Measurements from ENCODE around the gene THAP4.

The THAP4 gene

DNA sequence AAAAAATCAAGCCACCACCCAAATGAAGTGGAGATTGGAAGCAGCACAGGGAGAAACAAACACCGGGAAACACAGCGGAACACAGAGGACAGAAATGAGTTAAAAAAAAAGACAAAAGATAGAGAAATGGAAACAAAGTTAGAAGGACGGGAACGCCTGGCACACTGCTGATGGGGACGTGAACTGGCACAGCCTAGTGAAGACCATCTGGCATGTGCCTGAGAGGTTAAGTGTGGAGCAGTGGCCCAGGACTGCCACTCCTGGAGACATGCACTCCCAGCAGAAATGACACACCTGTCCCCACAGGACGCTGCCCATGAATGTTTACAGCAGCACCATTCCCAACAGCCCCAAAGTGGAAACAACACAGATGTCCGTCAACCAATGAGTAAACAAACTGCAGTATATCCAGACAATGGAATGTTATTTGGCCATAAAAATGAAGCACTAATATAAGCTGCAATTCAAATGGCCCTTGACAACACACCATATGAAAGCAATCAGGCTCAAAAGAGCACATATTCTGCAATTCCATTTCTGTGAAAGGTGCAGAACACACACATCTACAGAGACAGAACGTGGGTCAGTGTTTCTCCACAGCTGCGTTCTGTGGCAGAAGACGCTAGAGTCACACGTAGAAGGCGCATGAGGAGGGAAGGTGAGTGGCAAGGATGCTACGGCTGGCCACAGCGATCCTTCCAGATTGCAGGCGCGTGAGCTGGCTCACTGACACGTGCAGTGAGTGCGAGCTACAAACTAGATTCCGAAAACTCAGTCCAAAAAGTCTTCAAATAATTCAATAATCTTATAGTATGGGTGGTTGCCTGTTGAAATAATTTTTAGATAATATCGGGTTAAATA lies 24.6 kb downstream of the THAP4 start:
- Mint-ChIP-seq H3K36me3 (peaks cover 13% of the 10 kb centered on the region), H3K4me3 (no peak overlapping the region), H3K9me3 (no peaks in the 10 kb centered on the region), H3K27ac (peak overlapping the region; percentile 1), H3K4me1 (peaks cover 38% of the 10 kb centered on the region)
- no peak for DNase-seq (ENCODE audit: low spot score in 2 of 2)
- no peak for ATAC-seq

DNA sequence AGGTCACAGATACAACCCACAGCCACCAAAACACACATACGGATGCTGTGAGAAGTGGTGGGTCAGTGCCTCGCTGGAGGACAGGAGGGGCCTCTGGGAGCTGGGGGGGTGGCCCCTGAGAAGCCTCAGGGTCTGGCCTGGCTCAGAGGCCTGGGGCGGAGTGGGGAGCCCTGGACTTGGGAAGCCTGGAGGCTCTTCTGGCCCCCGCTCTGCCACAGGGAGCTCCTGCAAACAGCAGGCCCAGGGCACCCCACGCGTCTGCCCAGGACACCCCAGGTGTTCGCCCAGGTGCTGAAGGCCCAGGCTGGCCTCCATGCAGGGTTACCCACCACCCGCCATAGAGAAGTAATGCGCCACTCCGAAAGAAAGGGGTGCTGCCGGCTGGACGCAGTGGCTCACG lies 25.9 kb downstream of the THAP4 start:
- Mint-ChIP-seq H3K36me3 (peaks cover 20% of the 10 kb centered on the region), H3K4me1 (peaks cover 31% of the 10 kb centered on the region), H3K27ac (peak overlapping the region; percentile 93), H3K4me3 (peak overlapping the region; percentile 65), H3K9me3 (no peaks in the 10 kb centered on the region)
- ATAC-seq (no peak), DNase-seq (ENCODE audit: low spot score in 2 of 2) (no peak)

DNA sequence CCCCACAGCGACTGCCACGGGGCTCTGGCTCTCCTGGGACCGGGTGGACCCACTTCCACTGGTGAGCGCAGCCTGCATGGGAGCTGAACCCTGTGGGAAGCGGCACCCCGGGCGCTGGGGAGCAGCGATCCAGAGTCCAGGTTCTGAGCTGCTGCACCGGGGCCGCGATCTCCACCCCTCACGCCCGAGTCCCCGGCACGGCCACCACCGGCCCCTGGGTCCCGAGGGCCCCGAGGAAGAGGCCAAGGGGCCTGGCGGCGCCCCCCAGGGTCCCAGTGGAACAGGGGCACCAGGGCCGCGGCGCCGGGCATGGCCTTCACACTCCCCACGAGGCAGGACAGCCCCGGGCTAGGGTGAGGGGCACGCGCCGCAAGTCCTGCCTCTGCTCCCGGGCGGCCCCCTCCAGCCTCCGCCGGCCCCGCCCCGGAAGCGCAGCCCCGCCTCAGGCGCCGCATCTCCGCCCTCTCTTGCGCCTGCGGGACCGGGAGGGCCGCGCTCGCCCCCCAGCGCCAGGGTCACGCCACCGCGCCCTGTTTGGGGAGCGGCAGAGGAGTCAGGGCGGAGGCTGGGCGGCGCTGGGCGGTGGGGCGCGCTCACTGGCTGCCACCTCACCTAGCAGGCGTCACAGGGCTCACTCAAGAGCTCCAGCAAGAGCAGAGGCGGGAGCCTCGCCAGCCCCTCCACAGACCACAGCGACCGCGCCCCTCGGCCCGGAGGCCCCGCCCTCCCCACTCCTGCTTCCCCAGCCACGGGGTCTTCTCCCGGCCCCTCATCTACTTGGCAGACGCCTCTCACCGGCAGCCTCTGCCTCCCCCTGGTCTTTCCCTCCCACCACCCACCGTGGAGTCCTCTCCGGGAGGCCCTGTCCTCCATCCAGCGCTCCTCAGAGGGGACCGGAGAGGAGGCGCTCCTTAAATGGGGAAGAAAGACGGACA lies 26.8 kb downstream of the THAP4 start:
- Mint-ChIP-seq H3K9me3 (no peaks in the 10 kb centered on the region), H3K27ac (peak overlapping the region; percentile 93), H3K4me3 (peak overlapping the region; percentile 65), H3K4me1 (peaks cover 25% of the 10 kb centered on the region), H3K36me3 (peaks cover 27% of the 10 kb centered on the region)
- ATAC-seq (peak; percentile 99), DNase-seq (ENCODE audit: low spot score in 2 of 2) (peak; percentile 89 to 93)

DNA sequence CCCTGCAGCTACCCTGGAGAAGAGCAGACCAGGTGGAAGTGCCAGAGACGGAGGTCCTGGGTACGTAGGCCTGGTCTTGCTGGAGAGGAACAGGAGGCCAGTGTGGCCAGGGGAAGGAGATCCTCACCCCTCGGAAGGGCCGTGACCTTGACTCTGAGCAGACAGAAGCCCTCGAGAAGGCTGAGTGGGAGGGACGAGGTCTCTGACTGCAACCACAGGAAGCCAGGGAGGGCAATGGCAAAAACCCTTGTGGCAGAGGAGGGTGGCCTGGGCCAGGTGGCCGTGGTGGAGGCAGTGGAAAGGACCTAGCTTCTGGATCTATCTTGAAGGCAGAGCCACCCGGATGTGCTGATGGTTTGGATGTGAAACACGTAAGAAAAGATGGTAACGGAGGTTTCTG lies 28.1 kb downstream of the THAP4 start:
- H3K36me3 Mint-ChIP-seq, result peaks cover 37% of the 10 kb centered on the region
- ATAC-seq, result no peak
- no peaks in the 10 kb centered on the region for H3K9me3 Mint-ChIP-seq
- peak overlapping the region; percentile 51 for H3K27ac Mint-ChIP-seq
- peaks cover 25% of the 10 kb centered on the region for H3K4me1 Mint-ChIP-seq
- peak overlapping the region; percentile 65 for H3K4me3 Mint-ChIP-seq
- DNase-seq (ENCODE audit: low spot score in 2 of 2), result no peak

DNA sequence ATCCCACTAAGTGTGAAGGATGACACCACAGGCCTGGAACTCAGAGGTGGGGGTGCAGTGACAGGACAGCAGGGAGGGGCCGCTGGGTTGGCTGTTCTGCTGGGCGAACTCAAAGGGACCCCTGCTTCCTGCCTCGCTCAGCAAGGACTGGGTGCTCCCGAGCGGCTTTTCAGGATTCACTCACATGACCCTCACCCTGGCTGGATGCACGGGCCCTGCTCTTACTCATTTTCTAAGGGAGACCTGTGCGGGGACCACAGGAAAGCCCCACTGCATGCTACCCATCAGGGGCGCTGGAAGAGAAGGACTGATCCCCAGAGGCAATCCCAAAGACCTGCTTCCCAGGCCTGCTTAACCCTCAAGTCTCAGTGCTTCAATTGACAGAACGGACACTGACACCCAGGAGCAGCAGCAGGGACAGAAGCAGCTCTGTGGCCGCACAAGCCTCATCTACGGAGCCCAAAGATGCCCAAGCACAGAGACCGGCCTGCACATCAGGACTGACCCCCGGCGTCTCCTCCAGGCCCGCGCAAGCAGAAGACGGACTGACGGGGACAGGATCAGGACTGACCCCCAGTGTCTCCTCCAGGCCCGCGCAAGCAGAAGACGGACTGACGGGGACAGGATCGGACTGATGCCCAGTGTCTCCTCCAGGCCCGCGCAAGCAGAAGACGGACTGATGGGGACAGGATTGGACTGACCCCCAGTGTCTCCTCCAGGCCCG lies 29.6 kb downstream of the THAP4 start:
- H3K27ac Mint-ChIP-seq, result no peak overlapping the region
- H3K4me1 Mint-ChIP-seq, result peaks cover 25% of the 10 kb centered on the region
- no peak overlapping the region for H3K4me3 Mint-ChIP-seq
- DNase-seq (ENCODE audit: low spot score in 2 of 2), result no peak
- ATAC-seq, result no peak
- peaks cover 41% of the 10 kb centered on the region for H3K36me3 Mint-ChIP-seq
- H3K9me3 Mint-ChIP-seq, result no peaks in the 10 kb centered on the region

DNA sequence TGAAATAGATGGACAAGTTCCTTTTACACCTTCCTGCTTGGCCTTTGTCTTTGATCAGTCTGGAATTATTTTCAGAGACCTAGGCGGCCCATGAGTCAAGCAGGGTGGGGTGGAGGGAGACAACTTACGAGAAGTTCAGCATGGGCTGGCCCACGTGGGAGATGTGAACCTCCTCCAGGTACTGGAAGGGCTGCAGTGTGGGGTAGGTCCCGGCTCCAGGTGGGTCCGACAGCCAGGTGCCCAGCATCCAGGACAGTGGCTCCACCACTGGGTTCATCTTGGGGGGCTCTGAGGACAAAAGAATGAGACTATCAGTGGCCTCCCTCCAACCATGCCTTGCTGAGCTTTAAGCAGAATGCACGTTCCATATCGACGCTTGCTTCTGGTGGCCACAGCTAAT lies 30.8 kb downstream of the THAP4 start:
- H3K9me3 Mint-ChIP-seq, result no peaks in the 10 kb centered on the region
- no peak for ATAC-seq

DNA sequence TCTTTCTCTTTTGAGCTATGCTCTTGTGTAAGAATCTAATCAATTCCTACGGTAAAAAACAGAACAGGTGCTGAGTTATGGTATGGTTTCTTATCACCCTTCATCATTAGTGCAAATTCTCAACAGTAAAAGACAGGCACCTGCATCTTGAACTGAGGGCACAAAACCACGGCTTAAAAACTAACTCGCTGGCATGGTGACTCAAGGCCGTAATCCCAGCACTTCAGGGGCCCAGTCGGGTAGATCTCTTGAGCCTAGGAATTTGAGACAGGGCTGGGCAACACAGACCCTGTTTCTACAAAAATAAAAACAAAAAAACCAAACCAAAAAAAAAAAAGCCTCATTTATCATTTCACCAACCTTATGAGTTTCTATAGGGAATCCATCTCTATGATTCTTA lies 33.3 kb downstream of the THAP4 start:
- H3K9me3 Mint-ChIP-seq, result no peaks in the 10 kb centered on the region
- DNase-seq (ENCODE audit: low spot score in 2 of 2) (no peak), ATAC-seq (no peak)
- H3K4me3 Mint-ChIP-seq, result no peak overlapping the region
- H3K4me1 Mint-ChIP-seq, result peaks cover 5% of the 10 kb centered on the region
- no peak overlapping the region for H3K27ac Mint-ChIP-seq
- H3K36me3 Mint-ChIP-seq, result peaks cover 77% of the 10 kb centered on the region

More for the DNA sequence above, 30.8 kb downstream of the THAP4 start:
- Mint-ChIP-seq H3K36me3 (peaks cover 52% of the 10 kb centered on the region), H3K4me3 (no peak overlapping the region), H3K27ac (no peak overlapping the region), H3K4me1 (peaks cover 19% of the 10 kb centered on the region)
- DNase-seq (ENCODE audit: low spot score in 2 of 2), result no peak

DNA sequence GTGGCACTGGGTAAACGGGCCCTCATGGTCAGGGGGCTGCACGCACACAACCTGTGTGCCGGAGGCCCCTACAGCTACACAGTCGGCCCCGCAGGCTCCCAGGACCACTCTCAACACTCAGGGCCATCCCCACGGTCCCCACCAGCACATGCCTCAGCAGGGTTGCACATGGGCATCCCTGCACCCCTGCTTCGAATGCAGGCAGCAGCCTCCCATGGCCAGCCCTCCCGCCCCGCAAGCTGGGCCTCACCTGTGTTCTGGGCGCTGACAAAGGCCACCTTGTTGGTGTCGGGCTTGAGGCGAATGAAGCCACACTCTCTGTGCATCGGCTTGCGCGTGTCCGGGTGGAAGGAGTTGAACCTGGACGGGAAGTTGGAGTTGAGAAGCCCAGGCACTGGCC lies 34.2 kb downstream of the THAP4 start:
- peaks cover 87% of the 10 kb centered on the region for H3K36me3 Mint-ChIP-seq

DNA sequence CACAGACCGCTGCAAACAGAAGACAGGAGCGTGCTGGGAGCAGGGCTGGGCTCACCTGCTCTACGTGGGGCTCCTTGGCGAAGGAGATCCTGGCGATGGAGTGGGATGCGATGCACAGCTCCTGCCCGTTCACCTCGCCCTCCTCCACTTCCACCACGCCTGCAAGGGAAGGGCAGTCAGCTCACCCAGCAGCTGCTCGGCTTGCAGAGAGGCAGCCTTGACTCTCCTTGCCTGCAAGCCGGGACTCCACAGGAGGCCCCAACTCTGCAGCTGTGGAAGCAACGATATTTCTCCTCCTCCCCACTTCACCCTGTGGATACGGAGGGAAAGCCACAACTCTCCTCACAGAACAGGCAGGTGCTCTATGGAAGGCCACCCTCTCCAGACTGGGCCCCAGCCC lies 35.1 kb downstream of the THAP4 start:
- ATAC-seq, result no peak
- no peak overlapping the region for H3K4me3 Mint-ChIP-seq
- no peak overlapping the region for H3K27ac Mint-ChIP-seq
- H3K9me3 Mint-ChIP-seq, result no peaks in the 10 kb centered on the region
- H3K36me3 Mint-ChIP-seq, result peaks cover 93% of the 10 kb centered on the region
- DNase-seq (ENCODE audit: low spot score in 2 of 2), result no peak
- peaks cover 5% of the 10 kb centered on the region for H3K4me1 Mint-ChIP-seq

More for the DNA sequence above, 34.2 kb downstream of the THAP4 start:
- Mint-ChIP-seq H3K27ac (no peak overlapping the region), H3K4me1 (peaks cover under 1% of the 10 kb centered on the region), H3K4me3 (no peak overlapping the region), H3K9me3 (no peaks in the 10 kb centered on the region)
- ATAC-seq (no peak), DNase-seq (ENCODE audit: low spot score in 2 of 2) (no peak)

DNA sequence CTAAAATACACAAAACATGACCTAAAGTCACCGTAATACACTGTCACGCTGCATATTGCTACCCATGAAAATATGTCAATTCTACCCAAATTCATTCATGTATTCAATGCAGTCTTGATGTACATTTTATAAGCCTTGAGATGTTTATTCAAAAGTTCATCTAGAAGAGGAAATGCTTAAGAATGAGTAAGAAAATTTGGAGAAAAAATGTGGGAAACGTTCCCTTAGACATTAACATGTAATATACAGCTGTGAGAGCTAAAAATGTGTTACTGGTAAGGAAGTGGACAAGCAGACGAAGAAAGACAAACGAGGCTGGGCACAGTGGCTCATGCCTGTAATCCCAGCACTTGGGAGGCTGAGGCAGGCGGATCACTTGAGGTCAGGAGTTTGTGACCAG lies 37.3 kb downstream of the THAP4 start:
- no peak overlapping the region for H3K27ac Mint-ChIP-seq
- no peak for ATAC-seq
- peaks cover 95% of the 10 kb centered on the region for H3K36me3 Mint-ChIP-seq

DNA sequence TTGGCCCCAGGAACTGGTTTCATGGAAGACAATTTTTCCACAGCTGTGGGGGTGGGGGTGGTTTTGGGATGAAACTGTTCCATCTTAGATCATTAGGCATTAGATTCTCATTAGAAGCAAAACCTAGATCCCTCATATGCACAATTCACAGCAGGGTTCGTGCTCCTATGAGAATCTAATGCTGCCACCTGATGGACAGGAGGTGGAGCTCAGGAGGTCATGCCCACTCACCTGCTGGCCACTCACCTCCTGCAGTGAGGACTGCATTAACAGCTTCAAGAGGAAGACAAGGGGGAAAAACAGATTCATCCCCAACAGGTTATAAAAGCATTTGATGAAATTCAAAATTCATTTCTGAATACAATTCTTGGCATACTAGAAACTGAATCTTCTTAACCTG lies 38.5 kb downstream of the THAP4 start:
- DNase-seq (ENCODE audit: low spot score in 2 of 2) (no peak), ATAC-seq (no peak)

More for the DNA sequence above, 37.3 kb downstream of the THAP4 start:
- Mint-ChIP-seq H3K4me1 (peaks cover 5% of the 10 kb centered on the region), H3K4me3 (no peak overlapping the region), H3K9me3 (no peaks in the 10 kb centered on the region)
- no peak for DNase-seq (ENCODE audit: low spot score in 2 of 2)

DNA sequence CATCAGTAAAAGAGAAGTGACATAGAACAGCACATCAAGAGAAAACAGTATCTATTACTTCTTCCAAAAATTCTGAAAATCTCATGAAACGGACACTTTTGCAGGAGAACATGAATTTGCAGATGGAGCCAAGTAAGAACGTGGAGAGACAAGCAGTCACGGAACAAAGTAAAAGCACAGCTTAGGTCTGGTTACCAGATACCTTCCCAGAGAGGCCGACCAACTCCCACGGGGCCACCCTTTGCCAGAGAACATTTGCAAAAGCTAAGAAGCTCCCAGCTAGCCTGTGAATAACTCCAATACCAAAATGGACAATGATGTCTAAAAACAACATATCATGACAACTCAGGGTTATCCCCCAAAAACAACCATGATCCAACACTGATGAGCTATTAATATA lies 38.9 kb downstream of the THAP4 start:
- Mint-ChIP-seq H3K27ac (no peak overlapping the region), H3K36me3 (peaks cover 86% of the 10 kb centered on the region), H3K4me3 (no peak overlapping the region), H3K4me1 (peaks cover 5% of the 10 kb centered on the region), H3K9me3 (no peaks in the 10 kb centered on the region)
- ATAC-seq (no peak), DNase-seq (ENCODE audit: low spot score in 2 of 2) (no peak)

More for the DNA sequence above, 38.5 kb downstream of the THAP4 start:
- Mint-ChIP-seq H3K9me3 (no peaks in the 10 kb centered on the region), H3K4me1 (peaks cover 5% of the 10 kb centered on the region), H3K36me3 (peaks cover 90% of the 10 kb centered on the region), H3K4me3 (no peak overlapping the region), H3K27ac (no peak overlapping the region)

DNA sequence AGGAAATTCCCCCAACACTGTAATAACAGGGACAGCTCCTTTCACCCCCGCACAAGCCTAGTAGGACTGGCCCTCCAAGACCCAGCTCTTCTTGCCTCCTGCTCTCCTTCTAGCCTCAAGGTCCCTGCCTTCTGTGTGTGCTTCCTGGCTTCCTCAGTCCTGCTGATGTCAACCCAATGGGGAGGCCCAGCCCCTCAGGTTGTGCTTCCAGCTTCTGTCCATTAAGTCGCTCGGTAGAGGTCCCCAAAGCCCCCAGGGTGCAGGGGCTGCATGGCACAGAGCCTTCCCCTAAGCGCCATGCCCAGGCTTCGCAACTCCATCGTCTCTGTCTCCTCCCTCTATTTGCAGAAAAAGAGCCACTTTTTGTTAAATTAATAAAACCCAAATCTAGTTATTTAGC lies 39.4 kb downstream of the THAP4 start:
- H3K9me3 Mint-ChIP-seq, result no peaks in the 10 kb centered on the region
- H3K36me3 Mint-ChIP-seq, result peaks cover 83% of the 10 kb centered on the region
- no peak overlapping the region for H3K4me3 Mint-ChIP-seq
- peaks cover 5% of the 10 kb centered on the region for H3K4me1 Mint-ChIP-seq
- DNase-seq (ENCODE audit: low spot score in 2 of 2) (no peak), ATAC-seq (no peak)
- no peak overlapping the region for H3K27ac Mint-ChIP-seq

DNA sequence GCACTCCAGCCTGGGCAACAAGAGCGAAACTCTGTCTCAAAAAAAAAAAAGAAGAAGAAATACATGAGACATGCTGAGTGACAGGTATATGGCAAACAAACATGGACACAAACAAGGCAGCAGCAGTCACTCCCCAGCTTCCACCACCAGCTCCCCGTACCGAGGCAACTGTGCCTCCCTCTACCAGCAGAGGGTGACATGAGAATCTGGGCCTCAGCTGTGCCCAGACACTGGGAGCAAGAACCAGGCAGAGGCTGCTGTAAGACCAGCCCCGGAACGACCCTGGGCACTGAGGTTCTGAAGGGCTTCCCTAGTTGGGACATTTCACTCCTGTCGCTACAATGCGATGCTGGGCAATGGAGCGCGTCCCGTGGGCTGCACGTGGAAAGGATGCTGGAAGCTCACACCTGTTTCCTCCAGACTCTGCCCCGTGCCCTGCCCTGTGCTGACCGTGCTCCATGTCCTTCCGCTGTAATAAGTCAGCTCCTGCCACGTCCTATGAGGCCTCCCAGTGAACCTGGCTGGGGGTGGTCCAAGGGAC lies 41.3 kb downstream of the THAP4 start:
- DNase-seq (ENCODE audit: low spot score in 2 of 2), result no peak
- no peak overlapping the region for H3K27ac Mint-ChIP-seq
- no peak overlapping the region for H3K4me3 Mint-ChIP-seq
- peaks cover 5% of the 10 kb centered on the region for H3K4me1 Mint-ChIP-seq
- H3K36me3 Mint-ChIP-seq, result peaks cover 64% of the 10 kb centered on the region
- H3K9me3 Mint-ChIP-seq, result no peaks in the 10 kb centered on the region
- no peak for ATAC-seq

DNA sequence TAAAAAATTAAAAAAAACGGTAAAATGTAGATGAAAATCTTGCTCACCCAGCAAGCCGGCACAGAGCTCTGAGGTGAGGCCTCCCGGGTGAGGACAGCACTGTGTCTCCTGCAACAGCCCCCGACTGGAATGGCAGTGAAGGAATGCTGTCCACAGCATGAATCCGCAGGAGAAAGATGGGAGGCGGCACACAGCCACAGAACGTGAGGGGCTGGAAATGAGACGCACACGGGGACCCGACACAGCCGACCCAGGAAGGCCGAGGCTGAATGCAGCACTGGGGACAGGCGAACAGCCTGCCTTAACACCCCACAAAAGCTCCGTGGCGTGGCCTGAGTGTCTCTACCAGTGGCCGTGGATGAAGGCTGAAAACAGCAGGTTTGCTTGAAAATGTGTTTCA lies 43.7 kb downstream of the THAP4 start:
- DNase-seq (ENCODE audit: low spot score in 2 of 2), result no peak
- peaks cover 13% of the 10 kb centered on the region for H3K4me1 Mint-ChIP-seq
- no peak overlapping the region for H3K4me3 Mint-ChIP-seq
- ATAC-seq, result no peak
- H3K27ac Mint-ChIP-seq, result no peak overlapping the region
- peaks cover 1% of the 10 kb centered on the region for H3K9me3 Mint-ChIP-seq
- H3K36me3 Mint-ChIP-seq, result peaks cover 48% of the 10 kb centered on the region

All from stimulated activated effector memory CD8-positive, alpha-beta T cell treated with anti-CD3 and anti-CD28 coated beads, Interleukin-12 subunit alpha, Interleukin-12 subunit beta, amount 100 ng/mL, for 72 hours (primary cell).